ENCODE data around the gene SCAMP4.

Gene SCAMP4

GRCh38 chr19:1969176-1970002 lies 64.2 kb downstream of the SCAMP4 start:
- no peak for TF ChIP-seq POLR2AphosphoS5 (IDR thresholded peaks at IDR 0.05; ENCODE audit: low read depth, low read length)
- TF ChIP-seq FOXP2 (optimal IDR thresholded peaks at IDR 0.05; ENCODE audit: borderline replicate concordance, extremely low read depth, extremely low read length, insufficient read depth), result no peak
- TF ChIP-seq SIN3A (IDR thresholded peaks at IDR 0.05; ENCODE audit: borderline replicate concordance, insufficient read depth, low read length), result no peak
- no peak for TF ChIP-seq TAF1 (IDR thresholded peaks at IDR 0.05; ENCODE audit: borderline replicate concordance, insufficient read depth, low read length)
- TF ChIP-seq REST (IDR thresholded peaks at IDR 0.05; ENCODE audit: insufficient read depth in 1 of 2, low read depth in 2 of 2, low read length in 2 of 2), result no peak

DNA sequence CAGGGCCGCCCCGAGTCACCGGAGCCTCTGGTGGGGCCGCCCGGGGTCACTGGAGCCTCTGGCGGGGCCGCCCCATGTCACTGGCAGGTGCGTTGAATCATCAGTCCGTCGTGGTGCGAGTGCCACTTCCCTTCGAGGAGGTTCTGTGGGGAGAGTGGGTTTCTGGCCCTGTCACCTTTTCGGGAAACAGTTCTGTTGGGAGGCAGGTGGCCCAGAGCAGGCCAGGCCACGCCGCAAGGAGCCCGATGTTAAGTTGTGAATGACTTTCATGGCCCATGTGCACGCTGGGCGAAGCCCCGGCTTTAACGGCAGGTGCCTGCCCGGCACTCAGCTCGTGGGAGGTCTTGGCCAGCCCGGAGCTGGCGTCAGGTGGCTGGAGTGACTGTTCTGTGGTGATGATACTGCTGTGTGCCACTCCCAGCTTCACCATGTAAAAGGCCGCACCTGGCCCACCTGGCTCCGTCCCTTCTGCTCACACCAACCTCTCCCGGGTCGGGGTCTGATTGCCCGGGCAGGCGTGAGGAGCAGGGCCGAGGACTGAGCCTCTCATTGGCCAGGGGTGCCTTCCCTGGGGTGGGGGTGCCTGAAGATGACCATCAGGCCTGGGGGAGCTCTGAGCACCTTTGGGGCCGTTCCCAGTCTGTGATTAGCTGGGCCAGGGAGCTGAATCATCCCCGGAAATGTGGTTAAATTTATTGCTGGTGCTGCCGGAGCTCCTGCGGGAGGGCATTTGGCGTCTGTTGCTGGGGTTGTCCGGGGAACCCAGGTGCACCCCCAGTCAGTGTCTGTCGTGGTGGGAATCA lies 65.0 kb downstream of the SCAMP4 start:
- TF ChIP-seq FOXP2 (optimal IDR thresholded peaks at IDR 0.05; ENCODE audit: borderline replicate concordance, extremely low read depth, extremely low read length, insufficient read depth) (no peak), POLR2AphosphoS5 (IDR thresholded peaks at IDR 0.05; ENCODE audit: low read depth, low read length) (no peak), TAF1 (IDR thresholded peaks at IDR 0.05; ENCODE audit: borderline replicate concordance, insufficient read depth, low read length) (no peak), REST (IDR thresholded peaks at IDR 0.05; ENCODE audit: insufficient read depth in 1 of 2, low read depth in 2 of 2, low read length in 2 of 2) (no peak), SIN3A (IDR thresholded peaks at IDR 0.05; ENCODE audit: borderline replicate concordance, insufficient read depth, low read length) (no peak)

- TF ChIP-seq TAF1 (IDR thresholded peaks at IDR 0.05; ENCODE audit: borderline replicate concordance, insufficient read depth, low read length) (no peak), POLR2AphosphoS5 (IDR thresholded peaks at IDR 0.05; ENCODE audit: low read depth, low read length) (no peak), REST (IDR thresholded peaks at IDR 0.05; ENCODE audit: insufficient read depth in 1 of 2, low read depth in 2 of 2, low read length in 2 of 2) (no peak), SIN3A (IDR thresholded peaks at IDR 0.05; ENCODE audit: borderline replicate concordance, insufficient read depth, low read length) (no peak), FOXP2 (optimal IDR thresholded peaks at IDR 0.05; ENCODE audit: borderline replicate concordance, extremely low read depth, extremely low read length, insufficient read depth) (no peak)
Measured at GRCh38 chr19:1970806-1971502, 65.8 kb downstream of the SCAMP4 start.

GRCh38 chr19:1974381-1975161 lies 69.4 kb downstream of the SCAMP4 start:
- TF ChIP-seq POLR2AphosphoS5 (IDR thresholded peaks at IDR 0.05; ENCODE audit: low read depth, low read length) (no peak), FOXP2 (optimal IDR thresholded peaks at IDR 0.05; ENCODE audit: borderline replicate concordance, extremely low read depth, extremely low read length, insufficient read depth) (no peak), REST (IDR thresholded peaks at IDR 0.05; ENCODE audit: insufficient read depth in 1 of 2, low read depth in 2 of 2, low read length in 2 of 2) (no peak), SIN3A (IDR thresholded peaks at IDR 0.05; ENCODE audit: borderline replicate concordance, insufficient read depth, low read length) (no peak), TAF1 (IDR thresholded peaks at IDR 0.05; ENCODE audit: borderline replicate concordance, insufficient read depth, low read length) (no peak)
